AG09319 (cell line): Measurements from ENCODE around the gene DMBX1.

Experiments used
- DNase-seq: peaks from one replicate; pipeline ENCODE4 v3.0.0-alpha.2; 2010; ENCODE audit warnings: low read depth; ENCODE audit errors: extremely low read depth
- TF ChIP-seq, protein P1 (sequence below): IDR thresholded peaks from 2 replicates; pipeline ENCODE4 v1.5.1; 2011; ENCODE audit warnings: low read depth, mild to moderate bottlenecking, inconsistent platforms, low read length, moderate library complexity

DMBX1 gene

DNA sequence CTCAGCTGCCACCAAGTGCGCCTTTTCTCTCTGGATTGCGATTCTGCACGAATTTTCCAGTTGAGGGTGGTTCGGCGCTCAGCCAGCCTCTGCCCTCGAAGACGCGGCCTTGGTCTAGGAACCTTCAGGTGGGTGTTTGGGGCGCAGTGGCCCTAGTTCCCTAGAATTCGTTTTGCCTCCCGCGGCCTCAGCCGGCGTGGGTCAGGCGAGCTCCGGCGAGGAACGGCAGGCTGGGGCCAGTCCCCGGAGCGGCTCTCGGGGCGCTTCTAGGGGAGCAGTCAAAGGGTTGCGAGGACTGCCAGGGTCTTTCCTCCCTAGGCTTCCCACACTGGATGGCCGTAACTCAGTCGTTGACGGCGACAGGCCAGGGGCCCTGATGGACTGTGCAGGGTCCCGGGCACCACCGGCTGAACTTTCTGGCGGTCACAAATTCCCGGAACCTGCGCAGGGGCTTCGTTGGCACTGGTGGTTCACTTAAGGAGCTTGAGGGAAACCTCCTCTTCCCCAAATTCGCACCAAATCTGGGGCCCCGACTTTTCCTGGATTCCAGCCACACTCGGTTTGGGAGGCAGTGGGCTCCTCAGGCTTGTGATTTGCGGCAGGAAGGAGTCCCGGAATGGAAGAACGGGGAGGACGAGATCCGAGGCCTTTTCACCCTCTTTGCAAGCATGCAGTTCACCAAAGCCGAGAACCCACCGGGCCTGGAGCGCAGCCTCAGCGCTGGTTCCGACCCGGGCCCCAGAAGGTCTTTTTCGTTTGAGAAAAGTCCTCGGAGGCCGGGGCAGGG, 1.2 kb downstream of the DMBX1 start:
- DNase-seq, result no peak
- TF ChIP-seq, protein P1, sequence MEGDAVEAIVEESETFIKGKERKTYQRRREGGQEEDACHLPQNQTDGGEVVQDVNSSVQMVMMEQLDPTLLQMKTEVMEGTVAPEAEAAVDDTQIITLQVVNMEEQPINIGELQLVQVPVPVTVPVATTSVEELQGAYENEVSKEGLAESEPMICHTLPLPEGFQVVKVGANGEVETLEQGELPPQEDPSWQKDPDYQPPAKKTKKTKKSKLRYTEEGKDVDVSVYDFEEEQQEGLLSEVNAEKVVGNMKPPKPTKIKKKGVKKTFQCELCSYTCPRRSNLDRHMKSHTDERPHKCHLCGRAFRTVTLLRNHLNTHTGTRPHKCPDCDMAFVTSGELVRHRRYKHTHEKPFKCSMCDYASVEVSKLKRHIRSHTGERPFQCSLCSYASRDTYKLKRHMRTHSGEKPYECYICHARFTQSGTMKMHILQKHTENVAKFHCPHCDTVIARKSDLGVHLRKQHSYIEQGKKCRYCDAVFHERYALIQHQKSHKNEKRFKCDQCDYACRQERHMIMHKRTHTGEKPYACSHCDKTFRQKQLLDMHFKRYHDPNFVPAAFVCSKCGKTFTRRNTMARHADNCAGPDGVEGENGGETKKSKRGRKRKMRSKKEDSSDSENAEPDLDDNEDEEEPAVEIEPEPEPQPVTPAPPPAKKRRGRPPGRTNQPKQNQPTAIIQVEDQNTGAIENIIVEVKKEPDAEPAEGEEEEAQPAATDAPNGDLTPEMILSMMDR, result no peak

DNA sequence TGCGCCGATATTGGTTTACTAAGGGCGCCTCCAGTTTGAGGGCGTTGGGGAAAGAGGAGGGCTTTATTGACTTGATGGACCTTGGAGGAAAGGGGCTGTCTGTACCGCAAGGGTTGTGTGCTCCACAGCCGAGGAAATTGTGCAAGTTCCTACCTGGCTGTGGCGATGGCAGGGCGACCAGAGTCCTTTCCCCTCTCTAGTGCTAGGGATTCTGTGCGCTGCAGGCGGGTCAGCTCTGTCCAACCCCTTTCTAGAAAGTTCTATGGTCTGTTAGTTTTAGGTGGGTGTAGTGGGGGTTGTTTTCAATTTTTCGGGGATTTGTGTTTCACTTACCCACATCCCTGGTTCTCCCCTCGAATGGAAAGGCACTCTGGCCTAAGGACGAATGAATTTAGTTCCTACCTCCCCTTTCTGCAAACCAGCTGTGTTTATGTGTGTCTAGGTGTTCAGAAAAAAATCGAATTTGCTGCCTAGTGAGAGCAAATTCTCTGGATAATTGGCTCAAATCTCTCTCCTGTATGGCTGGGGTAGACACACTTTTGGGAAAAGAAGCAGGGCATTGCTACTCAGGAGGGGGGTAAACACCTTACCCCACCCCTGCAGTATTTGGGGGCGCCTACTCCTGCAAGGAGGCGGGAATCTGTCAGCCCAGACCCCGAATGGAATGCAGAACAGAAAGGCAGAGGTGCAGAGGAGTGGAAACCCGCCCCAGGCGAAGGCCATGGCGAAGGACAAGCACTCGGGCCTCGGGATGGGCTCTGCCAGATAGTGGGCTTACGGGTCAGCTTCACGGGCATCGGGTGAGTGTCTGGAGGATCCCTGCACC, 2.0 kb downstream of the DMBX1 start:
- no peak for DNase-seq

DNA sequence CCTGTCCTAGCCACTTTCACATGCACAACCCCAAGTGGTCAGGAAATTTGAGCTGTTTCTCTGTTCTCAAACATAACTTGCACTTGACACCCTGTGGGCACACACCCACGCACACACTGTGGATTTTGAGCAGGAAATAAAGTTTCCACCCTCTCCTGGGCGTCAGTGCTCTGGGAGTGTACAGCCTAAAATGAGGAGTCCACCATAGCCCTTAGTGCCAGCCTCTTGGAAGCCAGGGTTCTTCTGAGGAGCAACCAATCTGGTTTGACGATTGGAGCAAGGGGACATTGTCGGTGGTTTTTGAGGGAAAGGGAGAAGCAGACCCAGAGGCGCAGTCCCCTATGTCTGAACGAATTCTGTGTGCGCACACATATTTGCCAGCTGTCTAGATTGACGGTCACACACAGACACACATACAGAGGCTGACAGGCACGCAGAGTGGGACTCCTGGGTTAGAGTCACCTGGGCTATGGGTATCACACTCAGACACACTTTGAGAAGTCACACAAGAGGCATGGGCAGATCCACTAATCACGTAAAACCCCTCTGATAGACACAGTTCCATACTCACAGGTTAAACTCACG, 2.7 kb downstream of the DMBX1 start:
- TF ChIP-seq, protein P1, result no peak
- DNase-seq, result no peak

More for the DNA sequence above, 2.0 kb downstream of the DMBX1 start:
- TF ChIP-seq, protein P1, result no peak

DNA sequence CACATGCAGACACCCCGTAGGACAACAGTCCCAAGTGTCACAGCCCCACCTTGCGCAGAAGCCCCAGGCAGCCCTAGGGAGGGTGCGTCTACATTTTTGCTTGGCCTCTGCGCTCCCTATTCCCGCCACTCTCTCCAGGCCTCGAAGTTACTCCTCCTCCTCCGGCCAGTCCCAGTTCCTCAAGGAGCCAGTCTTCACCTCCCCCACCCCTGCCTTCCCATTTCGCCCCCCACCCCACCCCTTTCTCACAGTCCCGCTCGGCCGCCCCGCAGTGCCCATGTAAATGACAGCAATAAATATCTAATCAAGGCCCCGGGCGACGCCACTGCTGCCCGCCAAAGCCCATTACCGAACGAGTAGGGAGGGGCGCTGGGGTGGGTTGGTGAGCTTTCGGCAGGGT, 3.2 kb downstream of the DMBX1 start:
- no peak for DNase-seq
- TF ChIP-seq, protein P1, result no peak

DNA sequence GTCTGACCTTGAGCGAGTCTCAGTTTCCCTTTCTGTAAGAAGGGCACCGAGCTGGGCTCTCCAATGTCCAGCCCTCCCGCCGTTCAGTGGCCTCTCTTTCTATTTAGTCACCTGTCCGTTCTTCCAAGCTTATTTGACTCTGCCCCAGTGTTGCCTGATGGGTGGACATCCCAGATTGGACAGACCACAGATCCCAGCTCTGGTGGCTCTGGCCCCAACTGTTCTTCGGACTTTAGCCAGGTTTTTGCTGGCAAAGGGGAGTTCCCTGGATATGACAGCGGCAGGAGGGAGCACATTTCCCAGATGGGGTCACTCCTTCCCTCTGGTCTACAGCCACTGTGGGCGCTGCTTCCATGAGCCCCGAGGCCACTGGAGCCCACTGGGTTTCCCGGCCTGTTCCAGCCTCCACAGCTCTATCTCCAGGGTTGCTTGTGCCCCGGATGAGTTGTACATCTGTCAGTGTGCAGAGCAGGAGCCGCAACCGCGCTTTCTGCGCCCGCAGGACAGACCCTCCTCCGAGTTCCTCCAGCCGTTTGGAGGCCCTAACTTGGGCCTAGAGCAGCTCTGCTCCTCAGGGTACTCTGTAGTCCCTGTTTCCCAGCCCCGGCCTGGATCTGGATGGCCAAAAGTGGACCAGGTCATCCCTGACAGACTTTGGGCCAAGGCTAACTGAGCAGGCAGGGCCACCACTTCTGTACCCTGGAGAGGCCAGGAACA, 3.8 kb downstream of the DMBX1 start:
- TF ChIP-seq, protein P1, result no peak
- DNase-seq, result no peak

DNA sequence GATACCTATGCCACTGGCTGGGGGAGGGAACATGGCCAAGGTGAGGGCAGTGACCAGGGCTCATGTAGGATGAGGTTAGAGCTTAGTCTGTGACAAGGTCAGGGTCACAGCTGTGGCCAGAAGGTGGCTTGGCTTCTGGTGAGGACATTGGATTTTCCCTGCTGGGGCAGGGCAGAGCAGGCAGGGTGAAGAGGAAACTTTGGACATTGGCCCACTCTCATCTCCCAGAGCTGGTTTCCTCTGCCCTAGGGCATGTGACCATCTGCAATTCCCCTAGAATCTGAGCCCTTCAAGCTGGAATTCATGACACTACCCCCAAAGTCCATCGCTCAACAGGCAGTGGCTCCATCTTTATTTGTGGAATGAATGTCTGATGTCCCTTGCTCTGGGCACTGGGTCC, 5.3 kb downstream of the DMBX1 start:
- DNase-seq, result no peak
- TF ChIP-seq, protein P1, result no peak
